Testis (tissue), 3 donors: ENCODE data around the gene CFAP77. TPM values are rescaled to one million over a fixed set of nuclear protein-coding genes. Genes with fewer than 3 reads are reported as not detected.

Experiments
- DNase-seq: peaks from one replicate; pipeline ENCODE4 v3.0.0-alpha.2; 2019
- H3K27ac ChIP-seq, 2 donors: fragments of 200-600 bp; sonication (generic); one replicate each; pipeline ENCODE4 v1.5.1; 2019
- H3K27me3 ChIP-seq: fragments of 200-600 bp; sonication (generic); one replicate; pipeline ENCODE4 v1.5.1; 2019
- H3K36me3 ChIP-seq: fragments of 200-600 bp; sonication (generic); one replicate; pipeline ENCODE4 v1.5.1; 2017; ENCODE audit warnings: low read depth; ENCODE audit errors: missing control alignments
- H3K4me1 ChIP-seq: fragments of 200-600 bp; sonication (generic); one replicate; pipeline ENCODE4 v1.5.1; 2019
- H3K4me3 ChIP-seq, 2 donors: fragments of 200-600 bp; sonication (generic); one replicate each; pipeline ENCODE4 v1.5.1; 2017 to 2019
- H3K9me3 ChIP-seq: fragments of 200-600 bp; sonication (generic); one replicate; pipeline ENCODE4 v1.5.1; 2017
- CTCF ChIP-seq, 3 experiments: fragments of 450-650 bp in 2 of 3; fragments of 200-600 bp in 1 of 3; sonication (generic) in 1 of 3; IDR thresholded peaks; one replicate each; pipeline ENCODE4 v1.5.1; 2016 to 2019; ENCODE audit warnings: antibody characterized with exemption in 3 of 3, mild to moderate bottlenecking in 2 of 3, moderate library complexity in 1 of 3
- POLR2A ChIP-seq: fragments of 450-650 bp; IDR thresholded peaks from one replicate; pipeline ENCODE4 v1.6.1; 2017; ENCODE audit warnings: antibody characterized with exemption, mild to moderate bottlenecking, moderate library complexity
- WGBS, 2 donors: methylation state at CpG; one replicate each; pipeline ENCODE4 v1.1.5; 2018; 5-methylcytosine and 5-hydroxymethylcytosine counted together
- intact Hi-C: fragments of 100-400 bp; cut with DNase I; formaldehyde crosslinking; loops from one replicate; pipeline ENCODE4 v1.15.1; 2023; ENCODE audit warnings: low total_unique reads
- polyA plus RNA-seq: library from polyadenylated mRNA; stranded (reverse); fragments of 350-450 nt; fragmentation: Illumina TruSeq; extraction: RNeasy Lipid Tissue Mini Kit (QIAGEN cat#74804); gene quantifications from one replicate; pipeline ENCODE4 v1.2.3, GENCODE V29; 2014; ENCODE audit warnings: low read depth, low replicate concordance; ENCODE audit not compliant: insufficient read depth
- total RNA-seq, 2 donors: library from RNA; depleted of rRNA; stranded (reverse); fragments of >200 nt; gene quantifications; one replicate each; pipeline ENCODE4 v1.2.3, GENCODE V29; 2016

Gene CFAP77
- total and polyA plus RNA-seq, 3 donors from 2014 or later = 13.6 to 36.2 (median 20.9) TPM

DNA sequence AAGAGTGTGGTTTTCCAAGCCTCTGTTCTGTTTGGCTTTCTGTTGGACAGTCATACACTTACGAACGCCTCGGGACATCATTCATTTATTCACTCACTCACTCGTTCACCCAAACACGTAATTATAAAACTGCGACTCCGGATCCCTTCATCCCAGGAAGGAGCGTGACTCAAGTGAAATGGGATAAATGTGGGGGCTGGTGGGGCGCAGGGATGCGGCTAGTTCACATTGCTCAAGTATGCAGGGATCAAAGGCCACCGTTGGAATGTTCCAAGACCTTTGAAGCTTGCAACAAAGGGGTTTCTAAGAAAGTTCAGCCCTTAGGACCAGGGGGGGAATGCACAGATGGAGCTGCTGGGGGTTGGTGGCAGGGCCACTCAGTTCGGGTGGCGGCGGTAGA is 64.2 kb downstream of the CFAP77 start:
- DNase-seq = no peak
- TF ChIP-seq CTCF (IDR thresholded peaks at IDR 0.05) (no peak), POLR2A (no peak)
- intact Hi-C loops = no loop called here
- no peaks in the 10 kb centered on the region for H3K9me3 ChIP-seq
- H3K36me3 ChIP-seq = no peaks in the 10 kb centered on the region
- H3K4me1 ChIP-seq = no peaks in the 10 kb centered on the region
- no peaks in the 10 kb centered on the region for H3K27me3 ChIP-seq
- no peak overlapping the region for H3K27ac ChIP-seq
- 57 to 70% methylated on average over 14 of the region's 14 CpGs for WGBS, 2 donors
- H3K4me3 ChIP-seq = no peak overlapping the region

DNA sequence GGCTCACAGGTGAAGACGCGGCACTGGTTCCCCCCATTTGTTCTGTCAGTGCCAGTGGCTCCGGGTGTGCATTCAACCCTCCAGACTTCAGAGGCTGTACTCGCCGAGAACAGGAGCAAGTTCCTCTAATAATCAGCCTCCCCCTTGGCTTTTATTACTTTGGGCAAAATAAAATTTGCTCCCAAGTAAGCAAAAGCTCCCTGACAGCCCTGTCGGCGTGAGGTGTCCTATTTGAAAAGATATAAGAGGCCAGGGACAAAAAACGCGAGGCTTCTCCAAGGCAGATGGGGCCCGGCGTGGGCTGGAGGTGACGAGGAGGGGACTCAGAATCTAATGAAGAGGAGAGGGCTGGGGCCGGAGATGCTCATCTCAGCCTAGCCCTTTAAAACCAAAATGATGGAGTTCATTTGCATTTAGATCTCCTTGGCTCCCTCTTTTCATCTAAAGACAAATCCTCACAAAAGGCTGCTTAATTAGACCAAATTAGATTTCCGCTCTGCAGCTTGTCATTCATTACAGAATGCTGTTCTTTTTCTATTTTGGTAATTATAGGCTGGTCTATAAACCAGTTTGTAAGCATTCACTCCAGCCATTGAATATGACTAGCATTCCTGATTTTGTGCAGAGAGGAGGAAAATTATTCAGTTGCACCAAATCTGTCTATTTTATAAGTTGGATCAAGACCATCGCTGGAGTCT is 68.5 kb downstream of the CFAP77 start:
- no peaks in the 10 kb centered on the region for H3K9me3 ChIP-seq
- no peak for TF ChIP-seq CTCF (IDR thresholded peaks at IDR 0.05)
- TF ChIP-seq POLR2A = no peak
- H3K36me3 ChIP-seq = no peaks in the 10 kb centered on the region
- WGBS, 2 donors = 77 to 84% methylated on average over 14 to 15 of the region's 15 CpGs
- no peaks in the 10 kb centered on the region for H3K4me1 ChIP-seq
- no peak overlapping the region for H3K4me3 ChIP-seq
- DNase-seq = no peak
- no peak overlapping the region for H3K27ac ChIP-seq
- intact Hi-C loops = no loop called here
- no peaks in the 10 kb centered on the region for H3K27me3 ChIP-seq

- no peak overlapping the region for H3K4me3 ChIP-seq
- DNase-seq = no peak
- no peaks in the 10 kb centered on the region for H3K27me3 ChIP-seq
- no peaks in the 10 kb centered on the region for H3K4me1 ChIP-seq
- 92 to 94% methylated on average over 10 of the region's 10 CpGs for WGBS, 2 donors
- TF ChIP-seq CTCF (IDR thresholded peaks at IDR 0.05) = no peak
- no peak for TF ChIP-seq POLR2A
- H3K36me3 ChIP-seq = no peaks in the 10 kb centered on the region
- no peak overlapping the region for H3K27ac ChIP-seq
- intact Hi-C loops = no loop called here
- H3K9me3 ChIP-seq = no peaks in the 10 kb centered on the region
Observed at GRCh38 chr9:132479733-132480132, 69.7 kb downstream of the CFAP77 start.

DNA sequence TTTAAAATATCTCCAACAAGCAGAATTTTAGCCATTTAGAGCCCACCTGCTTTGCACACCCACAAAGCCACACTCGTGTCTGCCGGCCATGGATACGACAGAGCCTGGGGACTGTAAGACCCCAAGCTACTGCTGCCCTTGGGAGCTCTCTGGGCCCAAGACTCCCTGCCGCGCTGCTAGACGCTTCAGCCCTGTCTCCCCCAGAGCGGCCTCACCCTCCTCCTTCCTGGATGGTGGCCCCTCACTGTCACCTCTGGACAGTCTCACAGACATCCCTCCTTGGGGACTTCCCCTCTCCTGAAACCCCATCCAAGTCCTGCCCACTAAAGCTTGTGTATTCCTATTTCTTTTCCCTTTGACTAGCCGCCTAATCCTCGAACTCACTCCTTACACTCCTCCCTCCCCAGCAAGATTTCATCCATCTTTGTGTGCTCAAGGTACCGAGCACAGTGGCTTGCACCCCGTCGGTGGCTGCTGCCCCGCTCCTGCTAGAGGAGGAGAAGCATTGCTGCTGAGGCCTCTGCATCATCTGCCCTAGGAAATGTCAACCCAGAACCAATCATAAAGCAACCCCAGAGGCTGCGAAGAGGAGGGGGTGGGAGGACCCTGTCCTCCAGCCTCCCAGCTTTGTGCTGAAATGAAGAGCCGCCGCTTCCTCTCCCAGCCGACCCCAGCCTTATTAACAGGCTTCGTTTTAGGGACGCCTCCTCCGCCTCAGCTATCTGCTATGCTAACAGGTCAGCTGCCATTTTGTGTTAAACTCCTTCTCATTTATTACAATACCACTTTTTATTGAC is 71.2 kb downstream of the CFAP77 start:
- H3K27me3 ChIP-seq = no peaks in the 10 kb centered on the region
- TF ChIP-seq POLR2A = no peak
- no peak for TF ChIP-seq CTCF (IDR thresholded peaks at IDR 0.05)
- H3K9me3 ChIP-seq = no peaks in the 10 kb centered on the region
- DNase-seq = no peak
- no peaks in the 10 kb centered on the region for H3K36me3 ChIP-seq
- H3K27ac ChIP-seq = no peak overlapping the region
- intact Hi-C loops = no loop called here
- WGBS, 2 donors = 55% methylated on average over 20 of the region's 20 CpGs
- no peaks in the 10 kb centered on the region for H3K4me1 ChIP-seq
- no peak overlapping the region for H3K4me3 ChIP-seq
